ENCODE measurements around the gene GTPBP3. TPM values are rescaled to one million over a fixed set of nuclear protein-coding genes. Genes with fewer than 3 reads are reported as not detected.

Gene GTPBP3
- total and polyA plus RNA-seq, 2 experiments from 2014 or later: 34.9 to 95.6 TPM

GRCh38 chr19:17324357-17325114, 12.8 kb upstream of the GTPBP3 start:
- no peak overlapping the region for H3K27ac ChIP-seq
- peaks cover 4% of the 10 kb centered on the region for H3K4me1 ChIP-seq (ENCODE audit: low read depth)
- DNase-seq (ENCODE audit: low read depth in 1 of 2, low spot score in 1 of 2): no peak
- H3K9me3 ChIP-seq (ENCODE audit: low read depth): no peaks in the 10 kb centered on the region
- H3K36me3 ChIP-seq: peaks cover 8% of the 10 kb centered on the region
- H3K27me3 ChIP-seq: peaks cover 9% of the 10 kb centered on the region
- TF ChIP-seq, protein P1, sequence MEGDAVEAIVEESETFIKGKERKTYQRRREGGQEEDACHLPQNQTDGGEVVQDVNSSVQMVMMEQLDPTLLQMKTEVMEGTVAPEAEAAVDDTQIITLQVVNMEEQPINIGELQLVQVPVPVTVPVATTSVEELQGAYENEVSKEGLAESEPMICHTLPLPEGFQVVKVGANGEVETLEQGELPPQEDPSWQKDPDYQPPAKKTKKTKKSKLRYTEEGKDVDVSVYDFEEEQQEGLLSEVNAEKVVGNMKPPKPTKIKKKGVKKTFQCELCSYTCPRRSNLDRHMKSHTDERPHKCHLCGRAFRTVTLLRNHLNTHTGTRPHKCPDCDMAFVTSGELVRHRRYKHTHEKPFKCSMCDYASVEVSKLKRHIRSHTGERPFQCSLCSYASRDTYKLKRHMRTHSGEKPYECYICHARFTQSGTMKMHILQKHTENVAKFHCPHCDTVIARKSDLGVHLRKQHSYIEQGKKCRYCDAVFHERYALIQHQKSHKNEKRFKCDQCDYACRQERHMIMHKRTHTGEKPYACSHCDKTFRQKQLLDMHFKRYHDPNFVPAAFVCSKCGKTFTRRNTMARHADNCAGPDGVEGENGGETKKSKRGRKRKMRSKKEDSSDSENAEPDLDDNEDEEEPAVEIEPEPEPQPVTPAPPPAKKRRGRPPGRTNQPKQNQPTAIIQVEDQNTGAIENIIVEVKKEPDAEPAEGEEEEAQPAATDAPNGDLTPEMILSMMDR (IDR thresholded peaks at IDR 0.05; ENCODE audit: low read depth, low read length): no peak
- no peak overlapping the region for H3K4me3 ChIP-seq

- no peak overlapping the region for H3K4me3 ChIP-seq
- TF ChIP-seq, protein P1 (IDR thresholded peaks at IDR 0.05; ENCODE audit: low read depth, low read length): no peak
These were observed 12.2 kb upstream of the GTPBP3 start for GRCh38 chr19:17325133-17325532.

GRCh38 chr19:17325881-17326594, 11.3 kb upstream of the GTPBP3 start:
- TF ChIP-seq, protein P1 (IDR thresholded peaks at IDR 0.05; ENCODE audit: low read depth, low read length): no peak
- Histone ChIP-seq H3K27me3 (peaks cover 13% of the 10 kb centered on the region), H3K4me1 (ENCODE audit: low read depth) (peaks cover 4% of the 10 kb centered on the region), H3K9me3 (ENCODE audit: low read depth) (no peaks in the 10 kb centered on the region), H3K36me3 (no peaks in the 10 kb centered on the region), H3K4me3 (no peak overlapping the region), H3K27ac (no peak overlapping the region)
- no peak for DNase-seq (ENCODE audit: low read depth in 1 of 2, low spot score in 1 of 2)

More at GRCh38 chr19:17325133-17325532, 12.2 kb upstream of the GTPBP3 start:
- Histone ChIP-seq H3K36me3 (peaks cover 7% of the 10 kb centered on the region), H3K27ac (no peak overlapping the region), H3K9me3 (ENCODE audit: low read depth) (no peaks in the 10 kb centered on the region), H3K4me1 (ENCODE audit: low read depth) (peaks cover 4% of the 10 kb centered on the region), H3K27me3 (peaks cover 13% of the 10 kb centered on the region)
- DNase-seq (ENCODE audit: low read depth in 1 of 2, low spot score in 1 of 2): no peak

GRCh38 chr19:17326595-17326966, 10.8 kb upstream of the GTPBP3 start:
- DNase-seq (ENCODE audit: low read depth in 1 of 2, low spot score in 1 of 2): no peak
- H3K27me3 ChIP-seq: peaks cover 13% of the 10 kb centered on the region
- H3K4me1 ChIP-seq (ENCODE audit: low read depth): peaks cover 4% of the 10 kb centered on the region
- H3K9me3 ChIP-seq (ENCODE audit: low read depth): no peaks in the 10 kb centered on the region
- TF ChIP-seq, protein P1 (IDR thresholded peaks at IDR 0.05; ENCODE audit: low read depth, low read length): no peak
- no peak overlapping the region for H3K4me3 ChIP-seq
- no peak overlapping the region for H3K27ac ChIP-seq
- no peaks in the 10 kb centered on the region for H3K36me3 ChIP-seq

DNA sequence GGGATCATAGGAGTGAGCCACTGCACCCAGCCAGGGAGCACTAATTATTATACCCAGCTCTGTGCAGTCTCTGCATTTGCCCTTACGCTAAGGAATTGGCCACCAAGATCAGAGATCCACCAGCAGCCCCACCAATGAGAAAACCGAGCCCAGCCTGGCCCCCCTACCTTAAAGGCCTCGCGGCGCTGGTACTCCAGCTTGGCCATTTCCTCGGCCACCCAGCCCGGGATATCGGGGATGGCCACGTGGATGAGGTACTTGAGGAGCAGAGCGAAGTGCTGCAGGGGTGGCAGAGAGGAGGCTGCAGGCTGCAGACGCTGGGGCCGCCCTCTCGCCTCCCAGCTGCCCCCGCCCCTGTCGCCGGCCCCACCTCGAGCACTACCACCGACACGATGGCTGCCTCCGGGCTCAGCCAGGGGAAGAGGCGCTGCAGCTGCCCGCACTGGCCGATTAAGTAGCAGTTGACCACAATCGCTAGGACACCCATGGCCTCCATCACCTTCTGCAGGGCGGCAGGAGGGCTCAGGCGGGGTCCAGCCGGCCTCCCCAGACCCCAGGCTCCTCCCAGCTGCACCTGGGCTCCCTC, 10.2 kb upstream of the GTPBP3 start:
- Histone ChIP-seq H3K36me3 (no peaks in the 10 kb centered on the region), H3K4me3 (no peak overlapping the region), H3K4me1 (ENCODE audit: low read depth) (peaks cover 4% of the 10 kb centered on the region), H3K9me3 (ENCODE audit: low read depth) (no peaks in the 10 kb centered on the region), H3K27me3 (peaks cover 13% of the 10 kb centered on the region), H3K27ac (no peak overlapping the region)
- no peak for DNase-seq (ENCODE audit: low read depth in 1 of 2, low spot score in 1 of 2)
- TF ChIP-seq, protein P1 (IDR thresholded peaks at IDR 0.05; ENCODE audit: low read depth, low read length): no peak

Data from cardiac muscle cell (in vitro differentiated cells and primary cell).